CD4-positive, alpha-beta T cell treated with Interleukin-2 at 100 ng/mL for 4 hours (primary cell): ENCODE measurements around the gene GLTP.
"Not testable (repeated sequence)": the region's sequence is repeated elsewhere in the genome, so short reads cannot be mapped to it uniquely, and the experiment has no call there.

ENCODE experiments used
- DNase-seq: peaks from one replicate; pipeline ENCODE4 v3.0.0-alpha.2; 2020; ENCODE audit warnings: low spot score

The GLTP gene

DNA sequence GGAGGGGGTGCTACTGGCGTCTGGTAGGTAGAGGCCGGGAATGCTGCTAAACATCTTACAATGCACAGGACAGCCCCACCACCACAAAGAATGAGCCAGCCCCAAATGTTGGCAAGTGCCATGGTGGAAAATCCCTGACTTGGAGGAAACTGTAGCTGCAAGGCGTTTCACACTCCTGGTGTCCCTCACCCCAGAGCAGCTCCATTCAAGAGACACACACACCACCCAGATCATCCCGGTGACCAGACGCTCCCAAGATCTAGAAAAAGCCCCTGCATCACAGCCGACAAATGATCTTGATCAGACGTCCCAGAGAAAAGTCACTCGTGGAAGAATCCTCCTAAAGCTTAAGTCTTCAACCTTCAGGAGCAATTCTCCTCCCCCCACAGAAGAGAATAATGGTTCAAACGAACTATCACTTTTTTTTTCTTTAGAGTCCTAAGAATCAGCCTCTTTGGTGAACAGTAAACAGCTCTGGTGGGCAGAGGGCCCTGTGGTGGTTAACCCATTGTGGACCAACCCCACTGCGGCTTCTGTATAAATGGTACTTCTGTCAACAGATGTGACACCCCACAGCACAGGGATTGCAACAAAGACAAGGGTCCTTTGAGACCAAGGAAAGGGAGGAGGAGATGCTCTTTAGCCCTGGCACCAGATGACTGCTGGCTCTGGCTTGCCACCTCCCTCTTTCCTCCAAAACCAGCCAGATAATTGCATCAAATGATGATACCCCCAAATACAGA, 2.7 kb downstream of the GLTP start:
- DNase-seq = no peak

DNA sequence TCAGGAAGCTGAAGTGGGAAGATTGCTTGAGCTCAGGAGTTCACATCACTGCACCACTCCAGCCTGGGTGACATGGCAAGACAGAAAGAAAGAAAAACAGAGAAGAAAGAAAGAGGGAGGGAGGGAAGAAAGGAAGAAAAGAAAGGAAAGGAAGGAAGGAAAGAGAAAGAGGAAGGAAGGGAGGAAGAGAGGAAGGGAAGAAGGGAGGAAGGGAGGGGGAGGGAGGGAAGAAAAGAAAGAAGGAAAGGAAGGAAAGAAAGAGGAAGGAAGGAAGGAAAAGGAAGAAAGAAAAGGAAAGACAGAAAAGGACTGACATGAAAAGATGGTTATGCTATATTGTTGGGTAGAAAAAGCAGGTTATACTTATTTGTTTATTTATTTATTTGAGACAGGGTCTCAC, 3.9 kb downstream of the GLTP start:
- DNase-seq = no peak

DNA sequence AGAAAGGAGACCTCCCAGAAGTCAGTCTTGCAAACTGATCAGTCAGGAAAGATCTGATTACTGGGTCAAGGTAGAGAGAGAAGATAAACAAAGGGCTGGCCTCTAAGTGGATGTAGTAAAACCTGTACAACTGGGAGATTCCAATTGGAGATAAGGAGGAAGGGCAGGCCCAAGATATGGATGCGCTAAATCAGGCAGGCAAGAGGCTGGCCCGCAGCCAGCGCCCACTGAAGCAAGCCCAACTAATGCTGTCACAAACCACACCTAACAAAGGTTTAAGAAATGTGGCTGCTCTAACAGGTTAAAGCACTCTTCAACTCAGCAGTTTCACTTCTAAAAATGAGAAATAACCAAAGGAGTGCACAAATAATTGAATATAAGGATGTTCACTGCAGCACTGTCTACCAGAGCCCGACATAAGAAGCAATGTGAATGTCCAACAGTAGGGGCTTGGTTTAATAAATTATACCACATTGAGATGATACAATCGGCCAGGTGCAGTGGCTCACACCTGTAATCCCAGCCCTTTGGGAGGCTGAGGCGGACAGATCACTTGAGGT, 4.7 kb downstream of the GLTP start:
- DNase-seq = no peak

DNA sequence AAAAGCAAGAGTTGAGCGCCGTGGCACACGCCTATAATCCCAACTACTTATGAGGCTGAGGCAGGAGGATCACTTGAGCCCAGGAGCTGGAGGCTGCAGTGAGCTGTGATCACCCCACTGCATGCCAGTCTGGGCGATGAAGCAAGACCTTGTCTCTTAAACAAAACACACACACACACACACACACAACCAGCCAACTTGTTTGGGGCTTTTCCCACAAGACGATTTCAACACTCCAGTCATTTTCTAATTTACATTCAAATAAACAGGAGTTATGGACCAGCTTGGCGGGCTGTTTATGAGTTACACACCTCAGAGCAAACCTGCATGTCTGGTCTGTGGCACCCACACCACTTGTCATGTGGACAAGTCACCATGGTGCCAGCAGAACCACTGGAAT, 6.7 kb downstream of the GLTP start:
- DNase-seq = no peak

DNA sequence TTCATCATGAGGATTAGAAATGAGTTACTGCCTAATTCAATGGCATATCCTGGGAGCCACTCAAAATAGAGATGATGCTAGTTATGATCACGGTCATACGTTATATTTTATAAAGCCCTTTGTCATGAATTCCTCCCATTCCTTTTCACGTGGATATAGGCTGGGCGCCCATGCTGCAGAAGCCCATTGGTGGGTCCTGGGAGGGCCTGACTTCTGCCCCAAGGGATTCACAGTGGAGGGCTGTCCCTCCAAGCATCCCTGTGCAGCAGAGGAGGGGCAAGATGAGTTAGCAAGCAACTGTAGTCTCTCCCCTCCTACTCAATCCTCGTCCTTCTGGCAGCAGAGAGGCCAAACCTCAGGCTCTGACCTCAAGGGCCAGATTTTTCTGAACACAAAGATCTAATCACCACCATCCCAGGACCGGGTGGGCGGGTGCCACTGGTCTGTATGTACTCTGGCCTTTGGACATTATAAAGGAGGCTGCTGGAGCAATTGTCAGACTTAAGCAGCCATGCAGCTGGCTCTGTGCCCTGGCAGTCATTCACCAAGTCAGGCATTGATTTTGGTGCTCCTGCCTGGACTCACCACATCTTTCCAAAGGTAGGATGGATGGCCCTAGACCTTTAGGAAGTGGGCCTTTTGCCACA, 8.6 kb downstream of the GLTP start:
- DNase-seq = no peak

DNA sequence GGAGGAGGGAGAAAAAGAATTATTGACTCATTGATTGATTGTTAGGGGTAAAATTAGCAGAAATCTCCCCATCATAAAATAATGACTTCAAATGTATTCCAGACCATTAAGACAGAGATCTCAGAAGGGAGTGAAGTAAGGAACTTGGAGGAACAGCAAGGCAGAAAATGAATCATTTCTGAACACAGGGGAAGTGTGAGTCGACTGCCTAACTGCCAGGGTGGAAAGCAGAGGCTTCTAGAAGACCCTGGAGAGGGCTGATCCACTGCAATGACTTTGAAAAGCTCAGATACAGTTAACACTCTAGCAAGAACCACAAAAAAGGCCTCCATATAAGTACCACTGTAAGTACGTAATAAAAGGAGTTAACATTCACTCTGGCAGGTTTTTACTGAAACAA, 9.7 kb downstream of the GLTP start:
- DNase-seq = no peak

DNA sequence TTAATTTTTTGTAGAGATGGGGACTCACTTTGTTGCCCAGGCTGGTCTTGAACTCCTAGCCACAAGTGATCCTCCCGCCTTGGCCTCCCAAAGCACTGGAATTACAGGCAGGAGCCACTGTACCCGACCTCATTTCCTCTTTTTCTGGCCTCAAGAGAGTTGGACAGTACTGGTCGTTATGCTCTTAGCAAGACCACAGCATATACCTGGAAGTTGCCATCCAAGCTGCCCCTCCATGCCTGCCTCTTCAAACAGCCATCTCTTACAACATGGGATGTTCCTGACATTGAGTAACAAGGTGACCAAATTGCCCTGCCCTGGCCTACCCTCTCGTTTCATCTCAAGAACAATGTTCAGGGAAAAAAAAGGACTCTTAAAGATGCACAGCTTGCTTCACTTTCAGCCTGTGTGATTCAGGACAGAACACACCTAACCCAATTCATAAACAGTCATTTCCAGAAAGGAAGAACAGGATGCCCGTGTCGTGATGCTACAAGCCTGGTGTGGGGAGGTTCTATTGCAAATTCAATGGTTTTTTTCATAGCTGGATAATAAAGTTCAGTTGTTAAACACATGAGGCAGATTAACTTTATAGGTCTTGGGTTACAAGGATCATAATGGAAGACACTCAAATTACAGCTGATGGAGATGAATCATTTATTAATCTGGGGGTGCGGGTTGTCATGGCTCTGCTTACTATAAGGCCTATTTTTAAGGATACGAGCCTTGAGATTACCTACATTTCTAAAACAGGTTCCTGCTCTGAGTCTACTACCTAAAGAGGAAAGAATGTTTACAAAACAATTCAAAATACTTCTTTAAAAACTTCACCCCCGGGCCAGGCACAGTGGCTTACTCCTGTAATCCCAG, 11.9 kb downstream of the GLTP start:
- DNase-seq = no peak

DNA sequence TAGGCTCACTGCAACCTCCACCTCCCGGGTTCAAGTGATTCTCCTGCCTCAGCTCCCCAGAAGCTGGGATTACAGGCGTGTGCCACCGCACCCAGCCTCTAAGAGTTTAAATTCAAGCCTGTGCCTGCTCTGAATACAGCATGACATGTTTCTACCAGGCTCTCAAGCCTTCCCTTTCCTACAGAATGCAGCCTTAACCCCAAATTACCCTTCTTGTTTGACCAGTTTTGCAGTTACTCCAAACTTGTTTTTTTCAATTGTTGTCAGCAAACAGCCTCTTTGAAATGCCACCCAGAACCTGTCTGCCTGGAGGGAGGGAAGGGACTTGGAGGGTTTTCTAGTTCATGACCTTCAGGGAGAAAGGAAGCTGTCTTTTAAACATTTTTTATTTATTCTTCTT, 15.4 kb downstream of the GLTP start:
- DNase-seq = no peak

DNA sequence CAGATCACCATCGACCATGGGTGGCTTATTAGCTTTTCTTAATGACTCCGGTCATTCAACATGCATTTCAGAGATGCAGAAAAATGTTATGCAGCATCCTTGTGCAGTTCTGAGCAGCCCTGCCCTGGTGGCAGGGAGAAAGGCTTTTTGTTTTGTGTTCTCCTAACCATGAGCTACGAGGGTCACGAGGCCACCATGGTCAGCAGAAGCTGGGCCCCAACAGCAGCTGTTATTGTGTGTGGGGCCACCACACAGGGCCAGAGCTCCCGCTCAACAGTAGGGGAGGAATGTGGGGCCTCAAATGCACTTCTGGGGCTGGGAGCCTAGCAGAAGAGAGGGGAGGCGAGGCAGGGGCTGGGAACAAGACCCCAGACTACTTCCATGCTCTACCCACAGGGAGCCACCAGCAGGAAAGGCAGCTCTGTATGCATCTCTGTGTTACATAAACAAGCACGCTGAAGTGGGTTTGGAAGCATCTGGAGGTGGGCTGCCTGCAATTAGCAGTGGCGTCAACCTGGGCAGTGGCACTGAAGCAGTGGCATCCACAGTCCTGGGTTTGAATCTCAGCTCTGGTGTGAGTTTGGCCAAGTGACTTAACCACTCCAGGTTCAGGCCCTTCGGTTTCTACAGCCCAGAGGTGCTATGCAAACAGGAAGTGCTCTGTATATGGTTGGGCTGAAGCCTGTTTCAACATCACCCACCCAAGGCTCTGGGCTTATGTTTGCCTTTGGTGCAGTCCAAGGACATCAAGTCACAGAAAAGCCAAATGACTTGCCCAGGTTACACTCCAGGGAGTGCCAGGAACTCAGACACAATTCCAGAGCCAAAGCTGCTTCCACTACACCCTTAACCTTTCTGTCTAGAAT, 16.3 kb downstream of the GLTP start:
- peak; percentile 22 for DNase-seq

DNA sequence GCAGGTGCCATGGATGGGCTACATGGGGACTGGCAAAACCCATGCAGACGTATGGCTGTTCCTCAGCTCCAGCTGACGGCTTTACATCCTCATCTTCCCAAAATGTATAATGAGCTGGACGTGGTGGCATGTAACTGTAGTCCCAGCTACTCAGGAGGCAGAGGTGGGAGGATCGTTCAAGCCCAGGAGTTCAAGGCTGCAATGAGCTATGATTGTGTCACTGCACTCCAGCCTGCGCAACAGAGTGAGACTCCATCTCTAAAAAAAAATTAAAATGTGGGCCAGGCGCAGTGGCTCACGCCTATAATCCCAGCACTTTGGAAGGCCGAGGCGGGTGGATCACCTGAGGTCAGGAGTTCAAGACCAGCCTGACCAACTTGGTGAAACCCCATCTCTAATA, 17.9 kb downstream of the GLTP start:
- not testable (repeated sequence) for DNase-seq

DNA sequence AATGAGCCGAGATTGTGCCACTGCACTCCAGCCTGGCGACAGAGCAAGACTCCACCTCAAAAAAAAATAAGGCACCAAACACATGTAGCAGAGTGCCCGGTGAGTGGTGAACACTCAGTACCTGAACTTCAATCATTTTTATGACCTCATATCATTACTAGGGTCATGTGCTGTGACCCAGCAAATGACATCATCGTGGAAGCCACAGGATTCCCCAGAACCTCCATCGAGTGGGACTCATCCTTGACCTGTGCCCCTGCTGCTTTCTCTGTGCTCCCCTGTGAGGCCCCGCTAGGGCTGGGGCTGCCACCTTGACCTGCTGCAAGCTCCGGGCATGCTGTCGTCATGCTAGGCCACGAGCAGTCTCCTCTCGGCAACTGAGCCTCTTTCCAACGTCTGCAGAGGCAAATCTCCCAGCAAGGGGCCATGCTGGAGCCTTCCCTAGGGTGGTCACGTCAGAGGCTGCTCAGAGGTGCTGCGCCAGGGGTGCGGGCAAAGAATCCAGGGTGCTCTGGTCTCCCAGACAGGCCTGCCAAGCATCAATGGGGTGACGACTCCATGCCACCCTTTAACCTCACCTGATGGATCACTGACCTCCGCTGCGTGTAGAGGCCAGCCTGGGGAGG, 18.5 kb downstream of the GLTP start:
- no peak for DNase-seq

DNA sequence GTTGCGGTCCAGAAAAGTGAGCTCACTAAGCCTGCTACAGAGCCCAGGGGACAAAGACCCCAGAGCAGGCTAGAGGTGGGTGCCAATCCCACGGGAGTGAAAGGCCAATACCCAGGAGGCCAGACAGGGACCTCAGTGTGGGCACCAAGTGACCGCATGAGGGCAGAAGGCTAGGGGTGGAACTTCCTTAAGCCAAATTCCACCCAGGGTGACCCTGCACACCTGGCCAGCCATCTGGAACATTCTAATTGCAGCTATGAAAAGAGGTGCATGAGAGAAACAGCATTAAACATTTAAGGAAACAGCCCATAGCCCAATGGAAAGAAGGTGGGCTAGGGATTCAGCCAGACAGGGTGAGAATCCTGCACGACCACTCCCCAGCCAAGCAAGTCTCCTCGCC, 19.4 kb downstream of the GLTP start:
- no peak for DNase-seq

DNA sequence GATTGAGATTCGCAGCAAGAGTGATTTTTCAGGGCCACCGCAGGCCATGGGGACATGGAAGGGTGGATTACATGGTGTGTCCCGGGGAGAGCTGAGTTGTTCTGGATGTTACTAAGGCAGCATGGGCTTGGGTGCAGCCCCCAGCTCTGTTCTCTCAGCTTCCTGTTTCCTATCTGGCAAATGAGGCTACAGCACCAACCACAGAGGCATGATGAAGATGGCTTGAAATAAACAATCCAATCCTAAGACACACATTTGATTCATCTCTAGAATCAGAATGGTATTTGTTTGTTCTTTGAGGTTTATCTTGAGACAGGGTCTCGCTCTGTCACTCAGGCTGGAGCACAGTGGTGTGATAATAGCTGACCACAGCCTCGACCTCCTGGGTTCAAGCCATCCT, 21.6 kb downstream of the GLTP start:
- no peak for DNase-seq

DNA sequence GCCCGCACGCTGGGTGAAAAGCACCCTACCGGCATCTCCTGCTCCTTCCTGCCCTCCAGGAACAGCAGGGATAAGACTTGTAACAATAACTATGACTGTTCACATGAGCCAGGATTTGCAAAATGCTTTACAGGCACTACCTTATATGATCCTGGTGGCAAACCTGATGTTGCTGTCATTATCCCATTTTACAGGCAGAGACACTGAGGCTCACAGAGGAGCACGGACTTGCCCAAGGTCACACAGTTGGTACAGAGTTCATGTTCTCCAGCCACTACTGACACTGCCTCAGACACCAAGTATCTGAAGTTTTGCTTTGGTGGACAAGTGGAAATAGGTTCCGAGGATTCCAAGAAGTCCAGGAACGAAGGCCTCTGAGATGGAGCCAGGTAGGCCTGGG, 22.6 kb downstream of the GLTP start:
- DNase-seq = no peak

DNA sequence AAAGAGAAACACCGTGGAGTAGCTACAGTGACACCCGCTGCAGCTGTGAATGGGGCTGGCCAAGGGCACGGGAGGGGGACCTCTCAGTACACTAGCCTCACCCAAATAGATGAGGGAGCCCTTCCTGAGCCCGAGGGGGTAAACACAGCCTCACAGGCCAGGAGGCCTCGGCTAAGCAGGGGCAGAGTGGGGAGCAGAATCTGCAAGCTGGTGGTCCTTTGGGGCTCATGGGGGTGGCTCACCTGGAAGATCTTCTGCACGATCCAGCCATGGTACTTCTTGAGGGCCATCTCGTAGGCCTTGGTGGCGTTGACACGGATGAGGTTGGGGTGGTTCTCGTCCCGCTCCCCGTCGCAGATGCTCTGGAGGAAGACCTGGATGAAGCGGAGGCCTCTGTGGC, 25.0 kb downstream of the GLTP start:
- no peak for DNase-seq

DNA sequence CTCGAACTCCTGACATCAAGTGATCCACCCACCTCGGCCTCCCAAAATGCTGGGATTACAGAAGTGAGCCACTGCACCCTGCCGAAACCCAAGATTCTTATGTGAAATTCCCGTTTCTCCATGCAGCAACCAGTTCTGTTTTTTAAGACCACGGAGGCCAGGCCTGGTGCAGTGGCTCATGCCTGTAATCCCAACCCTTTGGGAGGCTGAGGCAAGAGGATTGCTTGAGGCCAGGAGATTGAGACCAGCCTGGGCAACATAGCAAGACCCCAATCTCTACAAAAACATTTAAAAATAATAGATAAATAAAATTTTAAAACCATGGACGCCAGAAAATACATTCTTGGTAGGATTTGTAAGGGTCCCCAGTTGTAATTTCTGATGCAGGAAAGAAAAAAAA, 29.8 kb downstream of the GLTP start:
- not testable (repeated sequence) for DNase-seq

DNA sequence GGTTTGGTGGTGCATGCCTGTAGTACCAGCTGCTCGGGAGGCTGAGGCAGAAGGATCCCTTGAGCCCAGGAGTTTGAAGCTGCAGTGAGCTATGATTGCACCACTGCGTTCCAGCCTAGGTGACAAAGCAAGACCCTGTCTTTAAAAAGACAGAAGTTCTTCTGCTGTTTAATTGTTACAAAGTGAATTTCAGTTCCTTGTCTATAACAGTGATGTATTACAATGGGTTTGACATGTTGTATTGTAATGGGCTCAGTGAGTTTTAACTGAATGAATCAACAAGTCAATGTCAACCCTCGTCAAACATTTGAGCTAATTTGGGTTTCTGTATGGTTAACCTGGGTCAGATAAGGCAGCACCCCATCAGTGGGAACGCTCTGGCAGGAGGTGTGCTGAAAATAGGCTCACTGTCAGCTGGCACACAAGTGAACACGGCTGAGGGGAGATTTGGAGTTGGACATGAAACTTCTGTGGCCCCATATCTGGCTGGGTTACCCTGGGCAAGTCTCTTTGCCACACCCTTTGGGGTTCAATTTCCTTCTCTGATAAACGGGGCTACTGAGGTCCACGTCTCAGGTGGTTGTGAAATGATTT, 33.1 kb downstream of the GLTP start:
- DNase-seq = no peak

DNA sequence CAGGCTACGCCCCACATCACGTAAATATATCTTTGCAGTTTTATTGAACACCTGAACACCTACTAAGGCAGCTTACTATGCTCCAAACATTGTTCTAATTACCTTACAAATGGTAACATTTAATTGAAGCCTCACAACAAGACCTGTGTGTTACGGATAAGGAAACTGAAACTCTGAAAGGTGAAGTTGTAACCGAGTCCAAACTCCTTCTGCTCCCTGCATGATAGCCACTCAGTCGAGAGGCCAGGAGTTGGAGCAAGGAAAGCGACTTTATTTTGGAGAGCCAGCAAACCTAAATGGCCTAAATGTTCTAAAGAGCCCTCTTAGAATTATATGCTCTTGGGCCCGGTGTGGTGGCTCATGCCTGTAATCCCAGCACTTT, 34.5 kb downstream of the GLTP start:
- no peak for DNase-seq

DNA sequence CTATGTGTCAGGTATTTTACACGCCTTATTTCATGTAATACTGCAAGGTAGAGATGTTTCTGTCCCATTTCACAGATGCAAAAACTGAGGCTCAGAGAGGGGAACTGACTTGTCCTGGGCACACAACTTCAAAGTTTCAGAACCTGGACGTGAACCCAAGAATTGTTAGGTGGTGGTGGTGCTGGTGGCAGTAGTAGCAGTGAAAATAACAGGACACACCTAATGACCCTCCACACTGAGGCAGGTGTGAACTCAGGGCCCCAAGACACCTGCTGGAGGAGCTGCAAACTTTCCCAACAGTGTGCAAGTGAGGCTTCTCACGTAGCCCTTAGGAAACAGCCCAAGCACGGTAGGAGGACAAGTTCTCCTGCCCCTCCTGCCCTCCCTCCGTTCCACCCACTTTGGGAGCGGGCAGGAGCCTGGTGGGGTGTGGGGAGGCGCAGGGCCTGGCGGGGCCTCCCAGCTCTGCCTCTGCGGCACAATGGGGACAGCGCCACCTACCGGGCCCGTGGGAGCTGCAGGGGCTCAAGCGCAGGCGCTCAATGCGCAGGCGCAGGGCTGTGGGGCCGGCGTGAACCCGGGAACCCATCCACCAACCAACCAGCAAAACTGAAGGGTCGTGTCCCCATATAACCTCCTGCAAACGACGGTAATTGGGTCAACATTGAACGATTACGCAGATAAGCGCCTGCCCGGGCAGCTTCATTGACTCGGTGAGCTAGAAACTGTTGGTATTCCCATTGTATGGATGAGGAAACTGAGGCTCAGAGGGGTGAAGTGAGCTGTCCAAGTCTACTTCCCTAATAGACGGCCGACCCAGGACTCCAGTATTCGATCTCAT, 35.1 kb downstream of the GLTP start:
- DNase-seq = peak; percentile 87

DNA sequence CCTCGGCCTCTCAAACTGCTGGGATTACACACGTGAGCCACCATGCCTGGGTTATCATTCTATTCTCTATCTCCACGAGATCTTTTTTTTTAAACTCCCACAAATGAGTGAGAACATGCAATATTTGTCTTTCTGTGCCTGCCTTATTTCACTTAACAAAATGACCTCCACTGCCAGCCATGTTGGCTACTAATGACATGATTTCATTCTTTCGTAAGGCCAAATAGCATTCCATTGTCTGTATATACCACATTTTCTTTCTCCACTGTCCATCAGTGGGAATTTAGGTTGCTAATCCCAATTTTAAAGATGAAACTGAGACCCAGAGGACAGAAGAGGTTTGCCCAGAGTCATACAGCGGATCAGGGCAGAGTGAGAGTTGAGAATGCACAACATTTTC, 36.2 kb downstream of the GLTP start:
- DNase-seq = no peak
